Measurements from ENCODE around the gene NPIPB8. TPM values are rescaled to one million over a fixed set of nuclear protein-coding genes. Genes with fewer than 3 reads are reported as not detected.
"Not testable (repeated sequence)": the region's sequence is repeated elsewhere in the genome, so short reads cannot be mapped to it uniquely, and the experiment has no call there.

Gene NPIPB8
- total RNA-seq (1 to 10 TPM in 1 of 2 donors, under 1 TPM in 1; 0.74 to 1.6 TPM), polyA plus RNA-seq (not detected)
- long read RNA-seq, donor 1, partial matches to known transcripts, result 310 of 321 reads
- long read RNA-seq, donor 1, other reads (novel, unspliced or antisense), result 11 of 321 reads
- long read RNA-seq, donor 2, result 0 reads
- long read RNA-seq, donor 3, result 0 reads
- long read RNA-seq, donor 4, result 0 reads
- long read RNA-seq, donor 5, result 0 reads

GRCh38 chr16:28637765-28638164, at the start of gene NPIPB8:
NPIPB8 (plus strand) TSS chr16:28638065; CDS start chr16:28638361, 296 bp downstream.
- not testable (repeated sequence) for H3K9ac ChIP-seq (ENCODE audit: insufficient read depth in 1 of 2, low read length in 2 of 2); DNase-seq; H3K36me3 ChIP-seq (ENCODE audit: control insufficient read depth in 4 of 4, insufficient read depth in 4 of 4, low read length in 4 of 4); H3K4me1 ChIP-seq (ENCODE audit: control insufficient read depth in 5 of 5, insufficient read depth in 5 of 5, low read length in 5 of 5); H3K27me3 ChIP-seq (ENCODE audit: control insufficient read depth in 3 of 3, insufficient read depth in 3 of 3, low read length in 2 of 3); ATAC-seq (ENCODE audit: insufficient read depth, low FRiP score); H3K27ac ChIP-seq (ENCODE audit: low read depth in 1 of 2, low read length in 1 of 2); H3K9me3 ChIP-seq (ENCODE audit: control insufficient read depth in 4 of 4, insufficient read depth in 3 of 4, low read length in 3 of 4); H3K4me3 ChIP-seq
- WGBS, 2 donors, result no CpG with 5 or more reads among the region's 1 CpG

DNA sequence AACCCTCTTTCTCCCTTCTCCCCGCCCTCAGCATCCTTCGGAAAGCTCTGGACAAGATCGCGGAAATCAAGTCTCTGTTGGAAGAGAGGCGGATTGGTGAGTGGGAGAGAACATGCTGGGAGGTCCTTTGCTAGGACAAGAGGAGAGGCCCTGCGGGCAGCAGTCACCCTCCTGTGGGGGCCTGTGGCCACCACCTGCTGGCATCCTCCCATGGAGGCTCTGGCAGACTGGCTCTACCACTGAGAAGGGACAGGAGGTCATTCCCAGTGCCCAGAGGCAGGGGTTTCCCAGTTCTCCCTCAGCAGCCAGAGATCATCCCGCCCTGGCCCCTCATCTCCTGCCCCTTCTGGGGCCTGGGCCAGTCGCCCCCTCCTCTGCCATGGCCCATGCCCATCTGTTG, 48.8 kb upstream of the NPIPB8 start:
- WGBS, 2 donors, result 95 to 96% methylated on average over 8 of the region's 8 CpGs
- TF ChIP-seq, protein P1, sequence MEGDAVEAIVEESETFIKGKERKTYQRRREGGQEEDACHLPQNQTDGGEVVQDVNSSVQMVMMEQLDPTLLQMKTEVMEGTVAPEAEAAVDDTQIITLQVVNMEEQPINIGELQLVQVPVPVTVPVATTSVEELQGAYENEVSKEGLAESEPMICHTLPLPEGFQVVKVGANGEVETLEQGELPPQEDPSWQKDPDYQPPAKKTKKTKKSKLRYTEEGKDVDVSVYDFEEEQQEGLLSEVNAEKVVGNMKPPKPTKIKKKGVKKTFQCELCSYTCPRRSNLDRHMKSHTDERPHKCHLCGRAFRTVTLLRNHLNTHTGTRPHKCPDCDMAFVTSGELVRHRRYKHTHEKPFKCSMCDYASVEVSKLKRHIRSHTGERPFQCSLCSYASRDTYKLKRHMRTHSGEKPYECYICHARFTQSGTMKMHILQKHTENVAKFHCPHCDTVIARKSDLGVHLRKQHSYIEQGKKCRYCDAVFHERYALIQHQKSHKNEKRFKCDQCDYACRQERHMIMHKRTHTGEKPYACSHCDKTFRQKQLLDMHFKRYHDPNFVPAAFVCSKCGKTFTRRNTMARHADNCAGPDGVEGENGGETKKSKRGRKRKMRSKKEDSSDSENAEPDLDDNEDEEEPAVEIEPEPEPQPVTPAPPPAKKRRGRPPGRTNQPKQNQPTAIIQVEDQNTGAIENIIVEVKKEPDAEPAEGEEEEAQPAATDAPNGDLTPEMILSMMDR (IDR thresholded peaks at IDR 0.05; ENCODE audit: control extremely low read depth, extremely low read depth), result no peak

DNA sequence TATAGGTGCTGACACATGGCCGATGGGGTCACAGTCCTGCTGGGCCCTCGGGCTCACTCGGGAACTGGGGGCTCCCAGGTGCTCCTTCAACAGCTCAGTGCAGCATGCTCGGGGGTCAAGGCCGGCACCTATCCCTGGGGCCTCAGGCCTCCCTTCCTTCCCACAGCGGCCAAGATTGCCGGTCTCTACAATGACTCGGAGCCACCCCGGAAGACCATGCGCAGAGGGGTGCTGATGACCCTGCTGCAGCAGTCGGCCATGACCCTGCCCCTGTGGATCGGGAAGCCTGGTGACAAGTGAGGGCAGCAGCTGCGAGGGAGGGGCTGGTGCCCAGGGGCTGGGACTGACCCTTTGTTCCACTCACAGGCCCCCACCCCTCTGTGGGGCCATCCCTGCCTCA, 47.9 kb upstream of the NPIPB8 start:
- H3K4me1 ChIP-seq (ENCODE audit: control insufficient read depth in 5 of 5, insufficient read depth in 5 of 5, low read length in 5 of 5), result no peaks in the 10 kb centered on the region
- H3K27ac ChIP-seq (ENCODE audit: low read depth in 1 of 2, low read length in 1 of 2), result no peak overlapping the region
- peaks cover 9 to 48% (median 18%) of the 10 kb centered on the region in 4 donors for H3K36me3 ChIP-seq (ENCODE audit: control insufficient read depth in 4 of 4, insufficient read depth in 4 of 4, low read length in 4 of 4)
- H3K27me3 ChIP-seq (ENCODE audit: control insufficient read depth in 3 of 3, insufficient read depth in 3 of 3, low read length in 2 of 3), result no peaks in the 10 kb centered on the region
- ATAC-seq (ENCODE audit: insufficient read depth, low FRiP score) (no peak), DNase-seq (no peak)
- no peak overlapping the region for H3K9ac ChIP-seq (ENCODE audit: insufficient read depth in 1 of 2, low read length in 2 of 2)
- H3K9me3 ChIP-seq (ENCODE audit: control insufficient read depth in 4 of 4, insufficient read depth in 3 of 4, low read length in 3 of 4), result no peaks in the 10 kb centered on the region
- no peak overlapping the region for H3K4me3 ChIP-seq
- 96 to 97% methylated on average over 13 of the region's 13 CpGs for WGBS, 2 donors
- TF ChIP-seq, protein P1 (IDR thresholded peaks at IDR 0.05; ENCODE audit: control extremely low read depth, extremely low read depth), result no peak

More for the DNA sequence above, 48.8 kb upstream of the NPIPB8 start:
- H3K9me3 ChIP-seq (ENCODE audit: control insufficient read depth in 4 of 4, insufficient read depth in 3 of 4, low read length in 3 of 4), result no peaks in the 10 kb centered on the region
- ATAC-seq (ENCODE audit: insufficient read depth, low FRiP score) (no peak), DNase-seq (no peak)
- no peak overlapping the region for H3K27ac ChIP-seq (ENCODE audit: low read depth in 1 of 2, low read length in 1 of 2)
- H3K4me1 ChIP-seq (ENCODE audit: control insufficient read depth in 5 of 5, insufficient read depth in 5 of 5, low read length in 5 of 5), result no peaks in the 10 kb centered on the region
- H3K27me3 ChIP-seq (ENCODE audit: control insufficient read depth in 3 of 3, insufficient read depth in 3 of 3, low read length in 2 of 3), result no peaks in the 10 kb centered on the region
- H3K9ac ChIP-seq (ENCODE audit: insufficient read depth in 1 of 2, low read length in 2 of 2), result no peak overlapping the region
- no peak overlapping the region for H3K4me3 ChIP-seq
- H3K36me3 ChIP-seq (ENCODE audit: control insufficient read depth in 4 of 4, insufficient read depth in 4 of 4, low read length in 4 of 4), result peaks cover 9 to 51% (median 19%) of the 10 kb centered on the region in 4 donors

- H3K27me3 ChIP-seq (ENCODE audit: control insufficient read depth in 3 of 3, insufficient read depth in 3 of 3, low read length in 2 of 3), result no peaks in the 10 kb centered on the region
- H3K4me1 ChIP-seq (ENCODE audit: control insufficient read depth in 5 of 5, insufficient read depth in 5 of 5, low read length in 5 of 5), result no peaks in the 10 kb centered on the region
- peaks cover 9 to 40% (median 16%) of the 10 kb centered on the region in 4 donors for H3K36me3 ChIP-seq (ENCODE audit: control insufficient read depth in 4 of 4, insufficient read depth in 4 of 4, low read length in 4 of 4)
- H3K9me3 ChIP-seq (ENCODE audit: control insufficient read depth in 4 of 4, insufficient read depth in 3 of 4, low read length in 3 of 4), result no peaks in the 10 kb centered on the region
- ATAC-seq (ENCODE audit: insufficient read depth, low FRiP score) (no peak), DNase-seq (no peak)
- no peak overlapping the region for H3K9ac ChIP-seq (ENCODE audit: insufficient read depth in 1 of 2, low read length in 2 of 2)
- TF ChIP-seq, protein P1 (IDR thresholded peaks at IDR 0.05; ENCODE audit: control extremely low read depth, extremely low read depth), result no peak
- no peak overlapping the region for H3K4me3 ChIP-seq
- H3K27ac ChIP-seq (ENCODE audit: low read depth in 1 of 2, low read length in 1 of 2), result no peak overlapping the region
- 95% methylated on average over 22 of the region's 22 CpGs for WGBS, 2 donors
Observed at GRCh38 chr16:28590384-28591340, 47.2 kb upstream of the NPIPB8 start.
